ENCODE results near the gene PMS2.

Gene PMS2

DNA sequence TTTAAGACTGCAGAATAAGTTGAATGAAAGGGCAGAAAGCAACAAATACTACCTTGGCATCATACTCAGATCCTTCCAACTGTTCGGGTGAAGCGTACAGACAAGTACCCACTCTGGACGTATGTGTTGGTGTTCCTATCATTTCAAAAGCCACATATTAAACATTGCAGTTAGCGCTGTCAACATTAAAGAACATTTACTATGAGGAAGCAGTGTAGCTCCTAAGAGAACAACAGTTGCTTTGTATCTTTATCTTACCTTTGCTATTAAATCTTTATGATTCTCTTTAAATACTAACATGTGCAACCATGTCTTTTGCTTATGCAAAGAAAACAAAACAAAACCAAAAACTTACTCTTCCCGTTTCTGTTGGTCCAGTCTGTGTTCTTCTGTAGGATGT lies 19.7 kb upstream of the PMS2 start:
- TF ChIP-seq, protein P1, sequence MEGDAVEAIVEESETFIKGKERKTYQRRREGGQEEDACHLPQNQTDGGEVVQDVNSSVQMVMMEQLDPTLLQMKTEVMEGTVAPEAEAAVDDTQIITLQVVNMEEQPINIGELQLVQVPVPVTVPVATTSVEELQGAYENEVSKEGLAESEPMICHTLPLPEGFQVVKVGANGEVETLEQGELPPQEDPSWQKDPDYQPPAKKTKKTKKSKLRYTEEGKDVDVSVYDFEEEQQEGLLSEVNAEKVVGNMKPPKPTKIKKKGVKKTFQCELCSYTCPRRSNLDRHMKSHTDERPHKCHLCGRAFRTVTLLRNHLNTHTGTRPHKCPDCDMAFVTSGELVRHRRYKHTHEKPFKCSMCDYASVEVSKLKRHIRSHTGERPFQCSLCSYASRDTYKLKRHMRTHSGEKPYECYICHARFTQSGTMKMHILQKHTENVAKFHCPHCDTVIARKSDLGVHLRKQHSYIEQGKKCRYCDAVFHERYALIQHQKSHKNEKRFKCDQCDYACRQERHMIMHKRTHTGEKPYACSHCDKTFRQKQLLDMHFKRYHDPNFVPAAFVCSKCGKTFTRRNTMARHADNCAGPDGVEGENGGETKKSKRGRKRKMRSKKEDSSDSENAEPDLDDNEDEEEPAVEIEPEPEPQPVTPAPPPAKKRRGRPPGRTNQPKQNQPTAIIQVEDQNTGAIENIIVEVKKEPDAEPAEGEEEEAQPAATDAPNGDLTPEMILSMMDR (IDR thresholded peaks at IDR 0.05), result no peak

DNA sequence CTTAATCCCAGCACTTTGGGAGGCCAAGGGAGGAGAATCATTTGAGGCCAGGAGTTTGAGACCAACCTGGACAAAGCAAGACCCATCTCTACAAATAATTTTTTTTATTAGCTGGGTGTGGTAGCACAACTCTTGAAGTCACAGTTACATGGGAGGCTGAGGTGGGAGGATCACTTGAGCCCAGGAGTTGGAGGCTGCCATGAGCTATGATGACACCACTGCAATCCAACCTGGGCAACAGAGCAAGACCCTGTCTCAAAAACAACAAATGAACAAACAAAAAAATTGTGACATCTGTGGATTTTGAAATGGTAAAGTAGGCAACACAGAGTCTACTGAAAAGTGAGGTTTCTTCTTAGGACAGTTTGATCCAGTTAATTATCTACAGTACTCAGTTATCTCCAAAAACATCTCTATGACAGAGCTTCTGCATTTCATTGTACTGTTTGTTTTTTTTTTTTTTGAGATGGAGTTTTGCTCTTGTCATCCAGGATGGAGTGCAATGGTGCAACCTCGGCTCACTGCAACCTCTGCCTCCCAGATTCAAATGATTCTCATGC lies 19.0 kb upstream of the PMS2 start:
- Mint-ChIP-seq H3K27me3 (ENCODE audit: low read depth, poor library complexity) (peaks cover 2% of the 10 kb centered on the region), H3K36me3 (ENCODE audit: low read depth) (peaks cover 80% of the 10 kb centered on the region), H3K9me3 (no peaks in the 10 kb centered on the region), H3K4me1 (peaks cover 5% of the 10 kb centered on the region), H3K27ac (no peak overlapping the region), H3K4me3 (no peak overlapping the region)
- no peak for DNase-seq
- TF ChIP-seq, protein P1 (IDR thresholded peaks at IDR 0.05), result no peak

More for the DNA sequence above, 19.7 kb upstream of the PMS2 start:
- Mint-ChIP-seq H3K4me1 (peaks cover 5% of the 10 kb centered on the region), H3K36me3 (ENCODE audit: low read depth) (peaks cover 80% of the 10 kb centered on the region), H3K27me3 (ENCODE audit: low read depth, poor library complexity) (peaks cover 2% of the 10 kb centered on the region), H3K4me3 (no peak overlapping the region), H3K27ac (no peak overlapping the region), H3K9me3 (no peaks in the 10 kb centered on the region)
- DNase-seq, result no peak

DNA sequence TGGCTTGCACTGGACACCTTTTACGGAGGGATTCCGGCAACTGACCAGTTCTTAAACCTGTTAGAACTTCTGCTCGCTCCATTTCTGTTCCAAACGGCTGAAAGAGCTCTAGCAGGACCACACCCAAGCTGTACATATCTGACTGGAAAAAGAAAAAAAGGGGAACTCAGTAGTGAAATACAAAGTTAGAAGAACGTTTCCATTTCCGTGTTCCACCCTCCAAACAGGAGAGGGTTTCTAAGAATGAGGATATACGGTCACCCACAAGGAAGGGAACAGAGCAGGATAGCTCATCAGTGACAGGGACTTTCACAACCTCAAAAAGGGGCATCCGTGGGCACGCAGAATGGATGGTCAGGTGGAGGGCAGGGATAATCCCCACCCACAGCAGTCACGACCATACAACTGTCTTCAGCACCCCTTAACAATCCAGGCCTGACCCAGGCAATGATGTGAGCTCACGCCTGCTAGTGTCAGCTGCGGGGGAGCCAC lies 18.0 kb upstream of the PMS2 start:
- no peak for DNase-seq
- no peaks in the 10 kb centered on the region for H3K9me3 Mint-ChIP-seq
- peak overlapping the region; percentile 66 for H3K27ac Mint-ChIP-seq
- H3K36me3 Mint-ChIP-seq (ENCODE audit: low read depth), result peaks cover 90% of the 10 kb centered on the region
- peaks cover 5% of the 10 kb centered on the region for H3K4me1 Mint-ChIP-seq
- TF ChIP-seq, protein P1 (IDR thresholded peaks at IDR 0.05), result no peak
- peaks cover 2% of the 10 kb centered on the region for H3K27me3 Mint-ChIP-seq (ENCODE audit: low read depth, poor library complexity)
- H3K4me3 Mint-ChIP-seq, result no peak overlapping the region

DNA sequence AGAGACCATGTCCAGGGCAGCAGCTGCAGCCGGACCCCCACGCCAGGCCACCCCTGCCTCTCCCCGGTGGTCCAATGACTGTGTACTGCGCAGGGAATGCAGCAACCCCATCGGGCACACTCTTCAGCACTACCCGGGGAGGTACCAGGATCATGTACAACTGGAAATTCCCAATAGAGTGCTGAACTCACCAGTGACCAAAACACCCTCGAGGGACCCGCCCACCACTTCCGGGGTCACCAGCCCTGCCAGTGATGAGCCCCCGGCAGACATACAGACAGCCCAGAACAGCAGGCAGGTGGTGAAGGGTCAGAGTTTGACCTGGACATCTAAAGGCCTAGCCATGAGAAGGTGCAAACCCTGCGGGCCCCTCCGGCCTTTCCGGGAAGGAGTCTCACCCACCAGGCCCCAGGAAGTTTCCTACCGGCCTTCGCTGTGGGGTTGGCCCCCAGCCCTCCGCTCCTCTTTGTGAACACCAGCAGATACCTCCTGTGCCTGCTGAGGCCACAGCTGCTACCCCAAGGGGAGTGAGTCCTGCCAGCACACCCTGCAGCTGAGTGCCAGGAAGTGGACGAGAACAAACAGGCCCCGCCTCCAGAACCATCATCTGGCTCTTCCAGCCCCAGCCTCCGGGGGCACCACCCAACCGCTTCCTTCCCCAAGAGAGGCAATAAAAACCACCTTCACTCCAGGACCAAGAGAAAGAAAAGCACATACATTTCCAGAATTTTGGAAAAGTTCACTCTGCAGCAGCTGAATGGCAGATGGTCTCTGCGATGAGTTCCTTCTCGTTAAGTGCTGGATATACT lies 17.4 kb upstream of the PMS2 start:
- Mint-ChIP-seq H3K27ac (no peak overlapping the region), H3K36me3 (ENCODE audit: low read depth) (peaks cover 91% of the 10 kb centered on the region), H3K4me1 (peaks cover 5% of the 10 kb centered on the region), H3K27me3 (ENCODE audit: low read depth, poor library complexity) (peaks cover 2% of the 10 kb centered on the region), H3K4me3 (no peak overlapping the region), H3K9me3 (no peaks in the 10 kb centered on the region)
- TF ChIP-seq, protein P1 (IDR thresholded peaks at IDR 0.05), result no peak
- DNase-seq, result peak; percentile 12

DNA sequence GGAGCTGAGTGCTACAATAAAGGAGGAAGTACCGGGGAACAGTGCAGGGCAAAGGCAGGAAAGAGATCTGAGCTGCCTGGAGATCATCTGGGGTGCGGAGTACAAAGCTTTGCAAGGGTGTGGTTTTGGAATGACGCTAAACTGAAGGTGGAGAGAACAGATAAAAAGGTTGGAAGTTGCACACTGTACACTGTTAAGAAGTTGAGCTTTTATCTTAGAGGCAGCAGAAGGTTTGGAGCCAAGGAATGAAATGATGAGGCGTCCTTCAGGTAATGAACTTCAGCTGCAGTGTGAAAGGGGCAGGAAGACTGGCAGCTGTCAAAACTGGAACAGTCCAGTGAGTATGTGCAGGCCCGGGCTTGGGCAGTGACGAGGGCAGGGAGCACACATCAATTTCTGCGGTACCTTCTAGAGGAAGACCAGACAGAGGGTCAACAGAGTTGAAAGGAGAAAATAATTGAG lies 15.2 kb upstream of the PMS2 start:
- Mint-ChIP-seq H3K9me3 (no peaks in the 10 kb centered on the region), H3K4me3 (no peak overlapping the region), H3K27ac (peak overlapping the region; percentile 79), H3K36me3 (ENCODE audit: low read depth) (peaks cover 96% of the 10 kb centered on the region), H3K4me1 (no peaks in the 10 kb centered on the region), H3K27me3 (ENCODE audit: low read depth, poor library complexity) (peaks cover 2% of the 10 kb centered on the region)
- TF ChIP-seq, protein P1 (IDR thresholded peaks at IDR 0.05), result no peak
- DNase-seq, result no peak

Data from nephron progenitor cell (in vitro differentiated cells).